ENCODE results near the gene DDC.

- TF ChIP-seq POLR2A (IDR thresholded peaks at IDR 0.05) (no peak), EP300 (IDR thresholded peaks at IDR 0.05; ENCODE audit: low read depth) (no peak), POLR2AphosphoS5 (IDR thresholded peaks at IDR 0.05) (peak in 1 of 3 donors; percentile 15)
These were observed 30.4 kb downstream of the DDC start for GRCh38 chr7:50534690-50535290.
